C4-2B (cell line): Measurements from ENCODE around the gene DNAJC17.

Experiments
- ZFX ChIP-seq: fragments of 450-650 bp; IDR thresholded peaks from 2 replicates; pipeline ENCODE4 v1.6.1; 2017
- TF ChIP-seq, protein P1 (sequence below): fragments of 450-650 bp; conservative IDR thresholded peaks from 2 replicates; pipeline ENCODE4 v1.5.1; 2017; ENCODE audit warnings: mild to moderate bottlenecking

- TF ChIP-seq, protein P1, sequence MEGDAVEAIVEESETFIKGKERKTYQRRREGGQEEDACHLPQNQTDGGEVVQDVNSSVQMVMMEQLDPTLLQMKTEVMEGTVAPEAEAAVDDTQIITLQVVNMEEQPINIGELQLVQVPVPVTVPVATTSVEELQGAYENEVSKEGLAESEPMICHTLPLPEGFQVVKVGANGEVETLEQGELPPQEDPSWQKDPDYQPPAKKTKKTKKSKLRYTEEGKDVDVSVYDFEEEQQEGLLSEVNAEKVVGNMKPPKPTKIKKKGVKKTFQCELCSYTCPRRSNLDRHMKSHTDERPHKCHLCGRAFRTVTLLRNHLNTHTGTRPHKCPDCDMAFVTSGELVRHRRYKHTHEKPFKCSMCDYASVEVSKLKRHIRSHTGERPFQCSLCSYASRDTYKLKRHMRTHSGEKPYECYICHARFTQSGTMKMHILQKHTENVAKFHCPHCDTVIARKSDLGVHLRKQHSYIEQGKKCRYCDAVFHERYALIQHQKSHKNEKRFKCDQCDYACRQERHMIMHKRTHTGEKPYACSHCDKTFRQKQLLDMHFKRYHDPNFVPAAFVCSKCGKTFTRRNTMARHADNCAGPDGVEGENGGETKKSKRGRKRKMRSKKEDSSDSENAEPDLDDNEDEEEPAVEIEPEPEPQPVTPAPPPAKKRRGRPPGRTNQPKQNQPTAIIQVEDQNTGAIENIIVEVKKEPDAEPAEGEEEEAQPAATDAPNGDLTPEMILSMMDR: no peak
- no peak for TF ChIP-seq ZFX
These were observed 23.6 kb upstream of the DNAJC17 start for GRCh38 chr15:40830884-40831283.
